ENCODE data around the gene EHMT1. TPM values are rescaled to one million over a fixed set of nuclear protein-coding genes. Genes with fewer than 3 reads are reported as not detected.
"Not testable (repeated sequence)": the region's sequence is repeated elsewhere in the genome, so short reads cannot be mapped to it uniquely, and the experiment has no call there.

EHMT1 gene
- total and polyA plus RNA-seq, 2 donors from 2014 or later, result 15.8 to 92.9 TPM

- H3K27ac ChIP-seq (ENCODE audit: low read depth in 2 of 2, low read length in 2 of 2), result no peak overlapping the region
- peaks cover 2 to 8% (median 4%) of the 10 kb centered on the region in 3 donors for H3K36me3 ChIP-seq (ENCODE audit: control insufficient read depth in 2 of 3, insufficient read depth in 3 of 3, low read length in 3 of 3)
- DNase-seq (no peak), FAIRE-seq (no peak)
- H3K27me3 ChIP-seq (ENCODE audit: control insufficient read depth, insufficient read depth, low read length), result no peaks in the 10 kb centered on the region
- H3K9me3 ChIP-seq (ENCODE audit: control insufficient read depth in 2 of 3, insufficient read depth in 1 of 3, low read length in 3 of 3), result peaks cover 0 to 5% (median 0%) of the 10 kb centered on the region in 3 donors
- intact Hi-C loops (cut with DNase I), result no loop called here
- no peak overlapping the region for H3K4me3 ChIP-seq (ENCODE audit: low read length in 3 of 3)
- H3K9ac ChIP-seq (ENCODE audit: low read length in 3 of 3), result no peak overlapping the region
- TF ChIP-seq CTCF (IDR thresholded peaks at IDR 0.05; ENCODE audit: borderline replicate concordance, extremely low read depth, insufficient read depth), result no peak
- no peaks in the 10 kb centered on the region for H3K4me1 ChIP-seq (ENCODE audit: control insufficient read depth in 2 of 3, insufficient read depth in 2 of 3, low read depth in 1 of 3, low read length in 3 of 3)
Observed at GRCh38 chr9:137734181-137734580, 115.4 kb downstream of the EHMT1 start.

GRCh38 chr9:137738182-137738696 is 119.4 kb downstream of the EHMT1 start:
- H3K27ac ChIP-seq (ENCODE audit: low read depth in 2 of 2, low read length in 2 of 2); H3K27me3 ChIP-seq (ENCODE audit: control insufficient read depth, insufficient read depth, low read length); DNase-seq; FAIRE-seq; H3K4me3 ChIP-seq (ENCODE audit: low read length in 3 of 3); H3K36me3 ChIP-seq (ENCODE audit: control insufficient read depth in 2 of 3, insufficient read depth in 3 of 3, low read length in 3 of 3); H3K4me1 ChIP-seq (ENCODE audit: control insufficient read depth in 2 of 3, insufficient read depth in 2 of 3, low read depth in 1 of 3, low read length in 3 of 3); H3K9ac ChIP-seq (ENCODE audit: low read length in 3 of 3); intact Hi-C loops (cut with DNase I); H3K9me3 ChIP-seq (ENCODE audit: control insufficient read depth in 2 of 3, insufficient read depth in 1 of 3, low read length in 3 of 3): not testable (repeated sequence)

GRCh38 chr9:137738703-137739102 is 119.9 kb downstream of the EHMT1 start:
- no peak overlapping the region for H3K9ac ChIP-seq (ENCODE audit: low read length in 3 of 3)
- intact Hi-C loops (cut with DNase I), result no loop called here
- no peaks in the 10 kb centered on the region for H3K4me1 ChIP-seq (ENCODE audit: control insufficient read depth in 2 of 3, insufficient read depth in 2 of 3, low read depth in 1 of 3, low read length in 3 of 3)
- peaks cover 0 to 5% (median 0%) of the 10 kb centered on the region in 3 donors for H3K9me3 ChIP-seq (ENCODE audit: control insufficient read depth in 2 of 3, insufficient read depth in 1 of 3, low read length in 3 of 3)
- H3K4me3 ChIP-seq (ENCODE audit: low read length in 3 of 3), result no peak overlapping the region
- no peak overlapping the region for H3K27ac ChIP-seq (ENCODE audit: low read depth in 2 of 2, low read length in 2 of 2)
- DNase-seq (no peak), FAIRE-seq (no peak)
- TF ChIP-seq CTCF (IDR thresholded peaks at IDR 0.05; ENCODE audit: borderline replicate concordance, extremely low read depth, insufficient read depth), result no peak
- peaks cover 0 to 6% (median 4%) of the 10 kb centered on the region in 3 donors for H3K36me3 ChIP-seq (ENCODE audit: control insufficient read depth in 2 of 3, insufficient read depth in 3 of 3, low read length in 3 of 3)
- no peaks in the 10 kb centered on the region for H3K27me3 ChIP-seq (ENCODE audit: control insufficient read depth, insufficient read depth, low read length)

- Histone ChIP-seq H3K9ac (ENCODE audit: low read length in 3 of 3) (no peak overlapping the region), H3K9me3 (ENCODE audit: control insufficient read depth in 2 of 3, insufficient read depth in 1 of 3, low read length in 3 of 3) (no peaks in the 10 kb centered on the region), H3K4me3 (ENCODE audit: low read length in 3 of 3) (no peak overlapping the region), H3K4me1 (ENCODE audit: control insufficient read depth in 2 of 3, insufficient read depth in 2 of 3, low read depth in 1 of 3, low read length in 3 of 3) (no peaks in the 10 kb centered on the region), H3K27ac (ENCODE audit: low read depth in 2 of 2, low read length in 2 of 2) (no peak overlapping the region), H3K36me3 (ENCODE audit: control insufficient read depth in 2 of 3, insufficient read depth in 3 of 3, low read length in 3 of 3) (peaks cover 0 to 13% (median 4%) of the 10 kb centered on the region in 3 donors), H3K27me3 (ENCODE audit: control insufficient read depth, insufficient read depth, low read length) (no peaks in the 10 kb centered on the region)
- TF ChIP-seq CTCF (IDR thresholded peaks at IDR 0.05; ENCODE audit: borderline replicate concordance, extremely low read depth, insufficient read depth), result no peak
- DNase-seq (peak in 1 of 5 donors; percentile 26), FAIRE-seq (no peak)
- intact Hi-C loops (cut with DNase I), result no loop called here
Observed at GRCh38 chr9:137739371-137740309, 120.8 kb downstream of the EHMT1 start.

Measured in kidney (tissue), 14 donors.